HL-60/S4 (cell line): Measurements from ENCODE around the gene DEFB113.

Experiments
- in situ Hi-C: fragments of 300-500 bp; cut with MboI; formaldehyde crosslinking; loops from 2 replicates; pipeline ENCODE4 v1.14.3; 2022; ENCODE audit warnings: low sequenced_read_pairs

Gene DEFB113

DNA sequence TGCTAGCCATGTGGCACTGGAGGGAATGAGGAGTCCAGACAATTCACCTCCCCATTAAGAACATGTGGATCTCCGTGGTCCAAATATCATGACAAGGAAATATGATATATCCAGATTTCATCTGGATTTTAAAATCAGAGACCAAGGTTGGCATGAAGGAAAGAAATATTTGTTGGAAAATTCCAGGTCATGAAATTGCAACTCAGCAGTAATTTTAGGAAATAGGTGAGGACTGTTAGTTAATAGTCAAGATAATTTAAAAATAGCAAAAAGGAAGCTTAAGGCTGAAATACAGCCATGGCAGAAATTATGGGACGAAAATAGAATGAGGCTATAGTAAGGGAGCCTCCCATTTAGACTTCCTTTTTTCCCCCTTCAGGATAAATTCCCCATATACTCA, 32.4 kb downstream of the DEFB113 start:
- in situ Hi-C loops, result no loop called here

GRCh38 chr6:49935387-49935786, 34.0 kb downstream of the DEFB113 start:
- in situ Hi-C loops, result no loop called here

DNA sequence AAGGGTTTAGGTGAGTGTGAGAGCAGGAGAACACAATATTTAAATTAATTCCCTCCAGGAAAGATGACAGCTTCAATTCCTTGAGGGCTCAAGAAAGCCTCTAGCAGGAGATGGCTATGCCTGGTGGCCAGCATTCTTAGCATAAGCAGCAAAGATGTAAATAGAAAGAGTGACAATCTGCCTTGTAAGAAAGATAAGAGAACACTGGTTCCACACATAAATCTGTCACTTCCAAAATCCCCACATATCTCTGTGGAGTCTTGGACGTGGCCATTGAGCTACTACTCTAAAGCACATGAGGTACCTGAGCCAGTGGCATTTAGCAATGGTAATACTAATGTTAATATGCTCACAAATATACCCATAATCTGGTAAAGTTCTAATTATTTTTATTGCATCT, 34.7 kb downstream of the DEFB113 start:
- in situ Hi-C loops, result no loop called here

DNA sequence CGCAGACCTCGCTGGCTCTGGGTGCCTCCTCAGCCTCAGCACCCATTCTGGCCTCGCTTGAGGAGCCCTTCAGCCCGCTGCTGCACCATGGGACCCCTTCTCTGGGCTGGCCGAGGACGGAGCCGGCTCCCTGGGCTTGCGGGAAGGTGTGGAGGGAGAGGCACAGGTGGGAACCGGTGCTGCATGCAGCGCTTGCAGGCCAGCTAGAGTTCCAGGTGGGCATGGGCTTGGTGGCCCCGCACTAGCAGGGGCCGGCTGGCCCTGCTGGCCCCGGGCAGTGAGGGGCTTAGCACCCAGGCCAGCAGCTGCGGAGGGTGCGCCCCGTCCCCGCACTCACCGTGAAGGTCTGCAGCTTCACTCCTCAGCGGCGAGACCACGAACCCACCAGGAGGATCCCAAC, 35.9 kb downstream of the DEFB113 start:
- in situ Hi-C loops, result no loop called here

- in situ Hi-C loops, result no loop called here
Observed at GRCh38 chr6:49929340-49929739, 40.1 kb downstream of the DEFB113 start.

DNA sequence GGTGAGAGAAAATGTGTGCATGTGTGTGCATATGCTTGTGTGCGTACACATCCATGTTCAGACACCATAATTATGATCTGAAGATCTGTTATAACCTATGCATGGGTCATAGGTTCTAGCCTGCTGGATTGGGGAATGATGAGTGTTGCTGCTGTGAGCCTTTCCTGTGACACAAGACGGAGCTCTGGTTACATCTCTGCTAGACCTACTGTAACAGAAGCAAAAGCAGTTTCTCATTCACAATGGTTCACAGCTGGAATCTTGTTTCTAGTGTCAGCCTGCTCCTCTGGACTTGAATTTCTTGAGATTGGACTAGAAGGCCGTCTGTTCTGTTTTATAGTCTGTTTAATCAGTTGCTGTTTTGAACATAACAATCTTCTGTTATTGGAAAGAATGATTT, 45.6 kb downstream of the DEFB113 start:
- in situ Hi-C loops, result no loop called here

GRCh38 chr6:49919935-49920644, 49.3 kb downstream of the DEFB113 start:
- in situ Hi-C loops, result no loop called here

DNA sequence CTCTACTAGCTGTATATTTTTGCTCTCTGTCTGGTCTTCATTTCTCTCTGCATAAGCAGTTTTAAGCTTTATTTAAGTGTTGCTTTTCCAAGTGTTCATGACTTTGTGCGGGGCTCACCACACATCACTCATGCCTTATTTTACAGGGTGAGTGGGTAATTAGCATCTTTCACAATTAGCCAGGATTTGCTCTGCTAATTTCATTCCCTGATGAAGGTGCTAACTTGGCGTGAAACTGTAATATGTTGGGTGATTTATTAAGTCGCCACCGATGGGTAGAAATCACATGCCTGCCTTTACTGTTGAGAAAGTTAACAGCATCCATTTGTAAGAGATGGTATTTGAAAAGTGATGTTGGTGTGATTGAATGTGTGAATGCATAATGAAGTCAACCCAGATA, 50.2 kb downstream of the DEFB113 start:
- in situ Hi-C loops, result no loop called here

- in situ Hi-C loops, result no loop called here
Observed at GRCh38 chr6:49918787-49919186, 50.6 kb downstream of the DEFB113 start.
